Karpas-422 (cell line): ENCODE data around the gene C2CD2. TPM values are rescaled to one million over a fixed set of nuclear protein-coding genes. Genes with fewer than 3 reads are reported as not detected.

Source experiments
- DNase-seq: peaks from one replicate; pipeline ENCODE4 v3.0.0-alpha.2; 2015
- H2AFZ ChIP-seq: fragments of 200-600 bp; sonication (generic); 2 replicates; pipeline ENCODE4 v1.6.1; 2014; ENCODE audit warnings: antibody characterized with exemption, low read length, mixed read lengths
- H3K27ac ChIP-seq: fragments of 200-600 bp; sonication (generic); 2 replicates; pipeline ENCODE4 v1.5.1; 2014; ENCODE audit warnings: mild to moderate bottlenecking, low read length, moderate library complexity
- H3K27me3 ChIP-seq: fragments of 200-600 bp; sonication (generic); 2 replicates; pipeline ENCODE4 v1.6.1; 2014; ENCODE audit warnings: low read length, mixed read lengths
- H3K36me3 ChIP-seq: fragments of 200-600 bp; sonication (generic); 2 replicates; pipeline ENCODE4 v1.6.1; 2014; ENCODE audit warnings: low read length, mixed read lengths; ENCODE audit not compliant: insufficient read depth
- H3K4me1 ChIP-seq: fragments of 200-600 bp; sonication (generic); 2 replicates; pipeline ENCODE4 v1.6.1; 2014; ENCODE audit warnings: mild to moderate bottlenecking, low read length, mixed read lengths
- H3K4me2 ChIP-seq: fragments of 200-600 bp; sonication (generic); 2 replicates; pipeline ENCODE4 v1.6.1; 2014; ENCODE audit warnings: low read length, low read depth, mild to moderate bottlenecking; ENCODE audit not compliant: poor library complexity, severe bottlenecking
- H3K4me3 ChIP-seq: fragments of 200-600 bp; sonication (generic); 2 replicates; pipeline ENCODE4 v1.5.1; 2014; ENCODE audit warnings: mild to moderate bottlenecking, antibody characterized with exemption, low read length, mixed read lengths
- H3K79me2 ChIP-seq: fragments of 200-600 bp; sonication (generic); 2 replicates; pipeline ENCODE4 v1.6.1; 2014; ENCODE audit warnings: mild to moderate bottlenecking, low read length, mixed read lengths
- H3K9ac ChIP-seq: fragments of 200-600 bp; sonication (generic); 2 replicates; pipeline ENCODE4 v1.6.0; 2014; ENCODE audit warnings: low read length
- H3K9me2 ChIP-seq: fragments of 200-600 bp; sonication (generic), shearing (Covaris generic); replicated peaks from 2 replicates; pipeline ENCODE4 v1.6.0; 2014; ENCODE audit warnings: mild to moderate bottlenecking, low read length, moderate library complexity; ENCODE audit not compliant: insufficient read depth
- H3K9me3 ChIP-seq: fragments of 300-700, 200-600 bp; sonication (generic); 2 replicates; pipeline ENCODE4 v1.6.1; 2014; ENCODE audit warnings: low read length, mixed read lengths
- H4K20me1 ChIP-seq: fragments of 200-600 bp; sonication (generic); 2 replicates; pipeline ENCODE4 v1.6.1; 2014; ENCODE audit warnings: mild to moderate bottlenecking, antibody characterized with exemption, low read length, low read depth; ENCODE audit not compliant: insufficient read depth
- total RNA-seq: library from RNA; depleted of rRNA; stranded (reverse); fragments of >200 nt; shearing (Covaris generic); gene quantifications from 2 replicates; pipeline ENCODE4 v1.2.3, GENCODE V29; 2014; ENCODE audit warnings: low replicate concordance

C2CD2 gene
- total RNA-seq, 1 experiment from 2014 or later: not detected

GRCh38 chr21:41894511-41894910 lies 59.3 kb downstream of the C2CD2 start:
- no peaks in the 10 kb centered on the region for H4K20me1 ChIP-seq
- no peak overlapping the region for H3K4me3 ChIP-seq
- H3K9ac ChIP-seq: no peak overlapping the region
- no peak overlapping the region for H2AFZ ChIP-seq
- H3K79me2 ChIP-seq: no peaks in the 10 kb centered on the region
- no peak overlapping the region for H3K4me2 ChIP-seq
- DNase-seq: no peak
- no peak overlapping the region for H3K27ac ChIP-seq
- H3K27me3 ChIP-seq: no peaks in the 10 kb centered on the region
- peaks cover 7% of the 10 kb centered on the region for H3K4me1 ChIP-seq
- H3K9me3 ChIP-seq: no peaks in the 10 kb centered on the region
- H3K9me2 ChIP-seq: no peaks in the 10 kb centered on the region
- no peaks in the 10 kb centered on the region for H3K36me3 ChIP-seq

GRCh38 chr21:41892726-41893125 lies 61.1 kb downstream of the C2CD2 start:
- H3K9me3 ChIP-seq: no peaks in the 10 kb centered on the region
- no peak overlapping the region for H3K27ac ChIP-seq
- H3K9ac ChIP-seq: no peak overlapping the region
- no peak overlapping the region for H2AFZ ChIP-seq
- no peaks in the 10 kb centered on the region for H3K27me3 ChIP-seq
- H3K4me3 ChIP-seq: no peak overlapping the region
- H3K9me2 ChIP-seq: no peaks in the 10 kb centered on the region
- H4K20me1 ChIP-seq: no peaks in the 10 kb centered on the region
- H3K4me2 ChIP-seq: no peak overlapping the region
- no peaks in the 10 kb centered on the region for H3K36me3 ChIP-seq
- H3K79me2 ChIP-seq: no peaks in the 10 kb centered on the region
- DNase-seq: no peak
- H3K4me1 ChIP-seq: peaks cover 7% of the 10 kb centered on the region

- no peak overlapping the region for H3K9ac ChIP-seq
- H3K9me2 ChIP-seq: no peaks in the 10 kb centered on the region
- DNase-seq: no peak
- H3K4me1 ChIP-seq: peaks cover 6% of the 10 kb centered on the region
- no peaks in the 10 kb centered on the region for H4K20me1 ChIP-seq
- H2AFZ ChIP-seq: no peak overlapping the region
- no peak overlapping the region for H3K27ac ChIP-seq
- H3K79me2 ChIP-seq: no peaks in the 10 kb centered on the region
- no peak overlapping the region for H3K4me2 ChIP-seq
- no peak overlapping the region for H3K4me3 ChIP-seq
- H3K9me3 ChIP-seq: no peaks in the 10 kb centered on the region
- no peaks in the 10 kb centered on the region for H3K36me3 ChIP-seq
- no peaks in the 10 kb centered on the region for H3K27me3 ChIP-seq
Measured at GRCh38 chr21:41891132-41891531, 62.7 kb downstream of the C2CD2 start.

GRCh38 chr21:41890355-41890754 lies 63.5 kb downstream of the C2CD2 start:
- Histone ChIP-seq H3K4me2 (no peak overlapping the region), H3K9me2 (no peaks in the 10 kb centered on the region), H3K27ac (no peak overlapping the region), H4K20me1 (no peaks in the 10 kb centered on the region), H3K36me3 (no peaks in the 10 kb centered on the region), H3K79me2 (no peaks in the 10 kb centered on the region), H3K27me3 (no peaks in the 10 kb centered on the region), H3K4me3 (no peak overlapping the region), H3K4me1 (no peaks in the 10 kb centered on the region), H3K9me3 (no peaks in the 10 kb centered on the region), H3K9ac (no peak overlapping the region), H2AFZ (no peak overlapping the region)
- DNase-seq: no peak

GRCh38 chr21:41888749-41889376 lies 65.0 kb downstream of the C2CD2 start:
- Histone ChIP-seq H3K27ac (no peak overlapping the region), H4K20me1 (no peaks in the 10 kb centered on the region), H3K79me2 (no peaks in the 10 kb centered on the region), H3K4me3 (no peak overlapping the region), H2AFZ (no peak overlapping the region), H3K4me2 (no peak overlapping the region), H3K4me1 (no peaks in the 10 kb centered on the region), H3K9me3 (no peaks in the 10 kb centered on the region), H3K27me3 (no peaks in the 10 kb centered on the region), H3K9me2 (no peaks in the 10 kb centered on the region), H3K9ac (no peak overlapping the region), H3K36me3 (no peaks in the 10 kb centered on the region)
- no peak for DNase-seq

- Histone ChIP-seq H3K27me3 (no peaks in the 10 kb centered on the region), H3K4me3 (no peak overlapping the region), H3K9me2 (no peaks in the 10 kb centered on the region), H4K20me1 (no peaks in the 10 kb centered on the region), H3K9me3 (no peaks in the 10 kb centered on the region), H2AFZ (no peak overlapping the region), H3K79me2 (no peaks in the 10 kb centered on the region), H3K4me2 (no peak overlapping the region), H3K4me1 (no peaks in the 10 kb centered on the region), H3K27ac (no peak overlapping the region), H3K9ac (no peak overlapping the region), H3K36me3 (no peaks in the 10 kb centered on the region)
- DNase-seq: no peak
Measured at GRCh38 chr21:41887667-41888066, 66.2 kb downstream of the C2CD2 start.

GRCh38 chr21:41886328-41886727 lies 67.5 kb downstream of the C2CD2 start:
- H3K27ac ChIP-seq: no peak overlapping the region
- no peak for DNase-seq
- H3K79me2 ChIP-seq: no peaks in the 10 kb centered on the region
- H3K4me2 ChIP-seq: no peak overlapping the region
- no peak overlapping the region for H3K9ac ChIP-seq
- H3K4me3 ChIP-seq: no peak overlapping the region
- no peak overlapping the region for H2AFZ ChIP-seq
- H4K20me1 ChIP-seq: no peaks in the 10 kb centered on the region
- no peaks in the 10 kb centered on the region for H3K9me2 ChIP-seq
- H3K27me3 ChIP-seq: no peaks in the 10 kb centered on the region
- H3K36me3 ChIP-seq: no peaks in the 10 kb centered on the region
- H3K4me1 ChIP-seq: no peaks in the 10 kb centered on the region
- no peaks in the 10 kb centered on the region for H3K9me3 ChIP-seq

GRCh38 chr21:41885341-41886024 lies 68.3 kb downstream of the C2CD2 start:
- no peaks in the 10 kb centered on the region for H3K79me2 ChIP-seq
- H2AFZ ChIP-seq: no peak overlapping the region
- H4K20me1 ChIP-seq: no peaks in the 10 kb centered on the region
- no peak overlapping the region for H3K4me2 ChIP-seq
- H3K4me1 ChIP-seq: no peaks in the 10 kb centered on the region
- no peak overlapping the region for H3K9ac ChIP-seq
- H3K9me3 ChIP-seq: no peaks in the 10 kb centered on the region
- H3K9me2 ChIP-seq: no peaks in the 10 kb centered on the region
- H3K4me3 ChIP-seq: no peak overlapping the region
- no peaks in the 10 kb centered on the region for H3K36me3 ChIP-seq
- DNase-seq: no peak
- no peaks in the 10 kb centered on the region for H3K27me3 ChIP-seq
- no peak overlapping the region for H3K27ac ChIP-seq
